B cell (primary cell): Measurements from ENCODE around the gene FAR2. TPM values are rescaled to one million over a fixed set of nuclear protein-coding genes. Genes with fewer than 3 reads are reported as not detected.

ENCODE experiments used
- ATAC-seq: fragments of 200-7000 bp; cut with Tn5 transposase; one replicate; pipeline ENCODE4 v1.10.0; 2021; ENCODE audit warnings: low read depth, mild to moderate bottlenecking, moderate number of reproducible peaks, moderate library complexity
- CTCF ChIA-PET: fragments of 350-600 bp; sonication (Branson Sonifier 250); formaldehyde crosslinking; loops from one replicate; lab custom pipeline; 2021; ENCODE audit warnings: antibody characterized with exemption, inconsistent platforms; lab: Charles Lee
- POLR2A ChIA-PET: fragments of 350-600 bp; sonication (Branson Sonifier 250); formaldehyde crosslinking; loops from one replicate; lab custom pipeline; 2021; ENCODE audit warnings: antibody characterized with exemption; lab: Charles Lee
- DNase-seq: peaks from one replicate; pipeline ENCODE4 v3.0.0; 2013
- H2AFZ ChIP-seq: 2 replicates; pipeline ENCODE4 v1.6.1; 2012; ENCODE audit warnings: mild to moderate bottlenecking, low read depth, low read length; ENCODE audit not compliant: insufficient read depth, poor library complexity, severe bottlenecking
- H3K27ac ChIP-seq, 2 donors: 1 replicate in 1 of 2; 2 replicates in 1 of 2; pipeline ENCODE4 v1.5.1; 2012 to 2013; ENCODE audit warnings: low read length in 2 of 2, mild to moderate bottlenecking in 2 of 2, moderate library complexity in 1 of 2
- H3K27me3 ChIP-seq, 4 experiments: fragments of 200-600 bp in 1 of 4; sonication (generic) in 1 of 4; replicated peaks in 1 of 4; 1 replicate in 2 of 4; 2 replicates in 2 of 4; pipeline versions ENCODE4 v1.6.1 to v1.7.0; 2013 to 2016; ENCODE audit warnings: low read length in 3 of 4, mild to moderate bottlenecking in 2 of 4, mixed read lengths in 1 of 4, moderate library complexity in 1 of 4; ENCODE audit not compliant: insufficient read depth in 4 of 4, control insufficient read depth in 3 of 4; ENCODE audit errors: control extremely low read depth in 1 of 4
- H3K36me3 ChIP-seq, 2 experiments: replicated peaks in 1 of 2; 1 replicate in 1 of 2; 2 replicates in 1 of 2; pipeline versions ENCODE4 v1.6.1 to v1.7.1; 2013; ENCODE audit warnings: low read length in 1 of 2; ENCODE audit not compliant: insufficient read depth in 2 of 2, control insufficient read depth in 1 of 2; ENCODE audit errors: control extremely low read depth in 1 of 2, extremely low read depth in 1 of 2
- H3K4me1 ChIP-seq, 2 donors: fragments of 200-600 bp in 1 of 2; sonication (generic) in 1 of 2; 1 replicate in 1 of 2; 2 replicates in 1 of 2; pipeline versions ENCODE4 v1.5.1 to v1.6.1; 2013 to 2017; ENCODE audit warnings: low read length in 2 of 2; ENCODE audit not compliant: control insufficient read depth in 2 of 2, insufficient read depth in 2 of 2
- H3K4me2 ChIP-seq: replicated peaks from 2 replicates; pipeline ENCODE3; 2012; ENCODE audit warnings: mild to moderate bottlenecking, low read depth, low read length; ENCODE audit not compliant: poor library complexity, severe bottlenecking
- H3K4me3 ChIP-seq, 5 experiments: fragments of 200-600 bp in 1 of 5; sonication (generic) in 1 of 5; 1 replicate in 3 of 5; 2 replicates in 2 of 5; pipeline versions ENCODE4 v1.5.1 to v1.7.0; 2011 to 2016; ENCODE audit warnings: low read length in 4 of 5, mild to moderate bottlenecking in 4 of 5, low read depth in 2 of 5, control low read depth in 1 of 5, moderate library complexity in 1 of 5; ENCODE audit not compliant: insufficient read depth in 1 of 5; ENCODE audit errors: control extremely low read depth in 1 of 5, extremely low read depth in 1 of 5
- H3K79me2 ChIP-seq: fragments of 200-600 bp; sonication (generic); one replicate; pipeline ENCODE4 v1.6.0; 2016; ENCODE audit warnings: low read length; ENCODE audit not compliant: control insufficient read depth, insufficient read depth
- H3K9ac ChIP-seq: fragments of 200-600 bp; sonication (generic); 2 replicates; pipeline ENCODE4 v1.6.1; 2017; ENCODE audit warnings: mild to moderate bottlenecking, low read length, moderate library complexity
- H3K9me3 ChIP-seq, 3 donors: one replicate each; pipeline versions ENCODE4 v1.6.1 to v1.7.1; 2013; ENCODE audit warnings: low read length in 2 of 3; ENCODE audit not compliant: control insufficient read depth in 2 of 3, insufficient read depth in 1 of 3; ENCODE audit errors: control extremely low read depth in 1 of 3
- H4K20me1 ChIP-seq: 2 replicates; pipeline ENCODE4 v1.6.0; 2012; ENCODE audit warnings: mild to moderate bottlenecking, low read length; ENCODE audit not compliant: insufficient read depth, control insufficient read depth, poor library complexity, severe bottlenecking
- H3K27ac Mint-ChIP-seq: one replicate; pipeline ENCODE4 v1.8.0; 2021; ENCODE audit warnings: mixed read lengths
- H3K27me3 Mint-ChIP-seq: one replicate; pipeline ENCODE4 v1.8.0; 2021; ENCODE audit warnings: mixed read lengths
- H3K4me1 Mint-ChIP-seq: one replicate; pipeline ENCODE4 v1.8.0; 2021; ENCODE audit warnings: mixed read lengths
- H3K4me3 Mint-ChIP-seq: one replicate; pipeline ENCODE4 v1.8.0; 2021; ENCODE audit warnings: mixed read lengths
- H3K9me3 Mint-ChIP-seq: one replicate; pipeline ENCODE4 v1.8.0; 2022; ENCODE audit warnings: mixed read lengths; ENCODE audit not compliant: insufficient read depth
- EZH2 ChIP-seq: IDR thresholded peaks from 2 replicates; pipeline ENCODE4 v1.6.1; 2012; ENCODE audit warnings: borderline replicate concordance, low read depth, mild to moderate bottlenecking, moderate library complexity, low read length; ENCODE audit not compliant: insufficient read depth, poor library complexity, severe bottlenecking
- WGBS: methylation state at CpG from one replicate; pipeline ENCODE4 v1.1.5; 2013; ENCODE audit warnings: missing lambda C conversion rate; ENCODE audit not compliant: insufficient coverage; 5-methylcytosine and 5-hydroxymethylcytosine counted together
- intact Hi-C: fragments of 100-400 bp; cut with micrococcal nuclease; formaldehyde crosslinking; loops from one replicate; pipeline ENCODE4 v1.10.0; 2022
- polyA plus RNA-seq: library from polyadenylated mRNA; depleted of rRNA; stranded (reverse); fragments of >200 nt; gene quantifications from 2 replicates; pipeline ENCODE4 v1.2.3, GENCODE V29; 2012
- total RNA-seq, 2 donors: library from RNA; stranded (reverse); fragments of 120-200 nt in 1 of 2; gene quantifications; 1 replicate in 1 of 2; 2 replicates in 1 of 2; pipeline versions ENCODE4 v1.2.3 to v1.2.4, GENCODE V29; 2013 to 2022
- TF ChIP-seq, protein P1 (sequence below): fragments of 200-600 bp; IDR thresholded peaks from one replicate; pipeline ENCODE4 v1.8.0; 2022; ENCODE audit warnings: antibody characterized with exemption, mild to moderate bottlenecking

The FAR2 gene
- total and polyA plus RNA-seq, 2 donors (not counting 1 experiment from before 2014, with no cell fraction given) = 0.39 TPM; not detected in 1

DNA sequence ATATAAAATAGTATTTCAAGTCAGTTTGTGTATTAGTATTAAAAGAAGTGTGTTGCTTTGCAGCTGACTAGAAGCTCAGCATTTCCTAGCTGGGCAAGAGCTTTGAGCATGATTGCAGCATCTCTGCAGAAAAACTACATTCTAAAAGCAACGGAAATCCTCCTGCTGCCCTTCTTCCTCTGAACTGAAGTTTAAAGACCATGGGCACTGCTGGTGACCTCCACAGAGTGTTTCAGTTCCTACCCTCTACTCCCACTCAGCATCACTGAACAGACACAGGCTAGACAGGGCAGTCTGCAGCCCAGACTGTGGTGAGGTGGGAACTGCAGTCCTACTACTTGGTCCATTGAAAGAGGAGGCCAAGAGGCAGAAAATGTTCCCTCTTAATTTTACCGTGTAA lies 59.0 kb downstream of the FAR2 start:
- DNase-seq = no peak
- Histone ChIP-seq H3K9ac (no peak overlapping the region), H4K20me1 (no peaks in the 10 kb centered on the region), H3K4me3 (no peak overlapping the region), H3K79me2 (no peaks in the 10 kb centered on the region), H2AFZ (no peak overlapping the region), H3K4me2 (no peak overlapping the region), H3K27ac (no peak overlapping the region), H3K4me1 (no peaks in the 10 kb centered on the region), H3K9me3 (peaks cover 0 to 3% (median 0%) of the 10 kb centered on the region in 3 donors), H3K36me3 (no peaks in the 10 kb centered on the region), H3K27me3 (no peaks in the 10 kb centered on the region)
- ATAC-seq = no peak
- intact Hi-C loops = no loop called here
- WGBS = 63% methylated on average over 1 of the region's 2 CpGs
- TF ChIP-seq EZH2 = no peak
- TF ChIP-seq, protein P1, sequence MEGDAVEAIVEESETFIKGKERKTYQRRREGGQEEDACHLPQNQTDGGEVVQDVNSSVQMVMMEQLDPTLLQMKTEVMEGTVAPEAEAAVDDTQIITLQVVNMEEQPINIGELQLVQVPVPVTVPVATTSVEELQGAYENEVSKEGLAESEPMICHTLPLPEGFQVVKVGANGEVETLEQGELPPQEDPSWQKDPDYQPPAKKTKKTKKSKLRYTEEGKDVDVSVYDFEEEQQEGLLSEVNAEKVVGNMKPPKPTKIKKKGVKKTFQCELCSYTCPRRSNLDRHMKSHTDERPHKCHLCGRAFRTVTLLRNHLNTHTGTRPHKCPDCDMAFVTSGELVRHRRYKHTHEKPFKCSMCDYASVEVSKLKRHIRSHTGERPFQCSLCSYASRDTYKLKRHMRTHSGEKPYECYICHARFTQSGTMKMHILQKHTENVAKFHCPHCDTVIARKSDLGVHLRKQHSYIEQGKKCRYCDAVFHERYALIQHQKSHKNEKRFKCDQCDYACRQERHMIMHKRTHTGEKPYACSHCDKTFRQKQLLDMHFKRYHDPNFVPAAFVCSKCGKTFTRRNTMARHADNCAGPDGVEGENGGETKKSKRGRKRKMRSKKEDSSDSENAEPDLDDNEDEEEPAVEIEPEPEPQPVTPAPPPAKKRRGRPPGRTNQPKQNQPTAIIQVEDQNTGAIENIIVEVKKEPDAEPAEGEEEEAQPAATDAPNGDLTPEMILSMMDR = no peak
- Mint-ChIP-seq H3K4me1 (no peaks in the 10 kb centered on the region), H3K9me3 (no peaks in the 10 kb centered on the region), H3K4me3 (no peak overlapping the region), H3K27me3 (no peaks in the 10 kb centered on the region), H3K27ac (no peak overlapping the region)
- CTCF ChIA-PET = no interaction called here
- POLR2A ChIA-PET = no interaction called here

DNA sequence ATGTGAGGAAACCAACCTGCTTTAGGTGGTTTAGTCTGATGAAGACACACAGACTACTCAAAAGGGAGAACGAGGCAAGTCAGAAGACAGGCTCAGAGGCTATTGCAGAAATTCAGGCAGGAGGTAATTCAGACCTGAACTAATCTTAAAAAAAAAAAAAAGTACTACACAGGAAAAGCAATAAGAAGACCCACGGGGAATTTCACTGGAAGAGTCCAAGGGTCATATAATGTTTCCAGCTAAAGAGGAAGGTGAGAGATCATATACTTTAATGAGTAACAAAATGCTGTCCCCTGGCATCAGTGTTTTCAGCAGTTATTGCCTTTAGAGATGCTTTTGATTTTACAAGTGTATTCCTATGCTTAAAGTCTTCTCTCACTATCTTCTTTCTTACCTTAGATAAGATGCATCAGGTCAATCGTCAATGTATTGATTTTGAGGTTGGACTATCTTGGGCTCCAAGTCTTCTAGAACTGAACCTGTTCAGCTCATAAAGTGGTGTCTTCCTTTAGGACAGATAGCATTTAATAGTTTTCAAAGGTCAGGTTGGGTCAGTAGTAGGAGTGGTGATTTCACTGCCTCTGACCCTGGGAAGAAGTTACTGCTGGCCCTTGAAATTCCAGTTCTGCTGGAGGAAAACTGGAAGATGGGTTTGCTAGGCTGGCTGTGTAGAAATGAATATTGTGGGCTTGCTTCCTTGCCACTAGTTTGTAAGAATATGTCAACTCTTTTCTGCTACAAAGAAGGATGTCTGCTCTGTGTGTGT lies 60.0 kb downstream of the FAR2 start:
- 100% methylated on average over 1 of the region's 3 CpGs for WGBS
- H3K27ac ChIP-seq = no peak overlapping the region
- ATAC-seq = no peak
- no peaks in the 10 kb centered on the region for H3K27me3 ChIP-seq
- no peaks in the 10 kb centered on the region for H3K79me2 ChIP-seq
- CTCF ChIA-PET = no interaction called here
- POLR2A ChIA-PET = no interaction called here
- Mint-ChIP-seq H3K9me3 (no peaks in the 10 kb centered on the region), H3K4me1 (no peaks in the 10 kb centered on the region), H3K4me3 (no peak overlapping the region), H3K27me3 (no peaks in the 10 kb centered on the region), H3K27ac (no peak overlapping the region)
- no peak for DNase-seq
- no peak overlapping the region for H2AFZ ChIP-seq
- no peak overlapping the region for H3K4me2 ChIP-seq
- H4K20me1 ChIP-seq = no peaks in the 10 kb centered on the region
- intact Hi-C loops = no loop called here
- no peak overlapping the region for H3K4me3 ChIP-seq
- H3K9ac ChIP-seq = no peak overlapping the region
- H3K4me1 ChIP-seq = no peaks in the 10 kb centered on the region
- no peaks in the 10 kb centered on the region for H3K36me3 ChIP-seq
- no peaks in the 10 kb centered on the region for H3K9me3 ChIP-seq
- TF ChIP-seq, protein P1 = no peak
- TF ChIP-seq EZH2 = no peak
